Endothelial cell of umbilical vein (primary cell): ENCODE data around the gene SLC9A1. TPM values are rescaled to one million over a fixed set of nuclear protein-coding genes. Genes with fewer than 3 reads are reported as not detected.

Source experiments
- BruUV-seq: library from RNA; stranded (reverse); fragments of 400-500 nt; replicated peaks from 2 replicates; lab custom pipeline; 2021; lab: Mats Ljungman, UMichigan
- CTCF ChIA-PET: fragments of 300-600, 350-600 bp; sonication (Branson Sonifier 250); formaldehyde crosslinking; loops from one replicate; lab custom pipeline; 2021; ENCODE audit warnings: antibody characterized with exemption, inconsistent platforms; lab: Charles Lee
- POLR2A ChIA-PET: fragments of 300-600, 350-600 bp; sonication (Branson Sonifier 250); formaldehyde crosslinking; loops from one replicate; lab custom pipeline; 2021; ENCODE audit warnings: antibody characterized with exemption, inconsistent platforms; lab: Charles Lee
- DNase-seq: peaks from one replicate; pipeline ENCODE4 v3.0.0-alpha.2; 2011; ENCODE audit warnings: low read depth, low spot score
- FAIRE-seq: peaks from 2 replicates; lab custom pipeline; 2011; peaks lifted over from hg19 to GRCh38; lab: Jason Lieb, UNC
- H2AFZ ChIP-seq: 2 replicates; pipeline ENCODE4 v1.6.0; 2012; ENCODE audit warnings: low read depth, low read length, control low read depth, inconsistent platforms
- H3K27ac ChIP-seq: 2 replicates; pipeline ENCODE4 v1.5.1; 2011; ENCODE audit warnings: low read depth, mild to moderate bottlenecking, control low read depth, low read length, moderate library complexity; ENCODE audit not compliant: insufficient read depth
- H3K27me3 ChIP-seq, 2 experiments: 2 replicates each; pipeline versions ENCODE4 v1.6.0 to v1.6.1; 2011; ENCODE audit warnings: low read length in 2 of 2, mixed read lengths in 1 of 2; ENCODE audit not compliant: control insufficient read depth in 2 of 2, insufficient read depth in 2 of 2
- H3K36me3 ChIP-seq, 2 experiments: 2 replicates in 1 of 2; 3 replicates in 1 of 2; pipeline ENCODE4 v1.5.1; 2011; ENCODE audit warnings: low read length in 2 of 2, mild to moderate bottlenecking in 1 of 2, moderate library complexity in 1 of 2; ENCODE audit not compliant: control insufficient read depth in 2 of 2, insufficient read depth in 2 of 2; ENCODE audit errors: extremely low read depth in 1 of 2
- H3K4me1 ChIP-seq: 3 replicates; pipeline ENCODE4 v1.5.1; 2011; ENCODE audit warnings: mild to moderate bottlenecking, low read length; ENCODE audit not compliant: control insufficient read depth, insufficient read depth; ENCODE audit errors: extremely low read depth
- H3K4me2 ChIP-seq: 2 replicates; pipeline ENCODE4 v1.6.1; 2011; ENCODE audit warnings: low read length, control low read depth, mixed read lengths; ENCODE audit not compliant: insufficient read depth
- H3K4me3 ChIP-seq, 3 experiments: fragments of 200-600 bp in 1 of 3; sonication (generic), shearing (Covaris generic) in 1 of 3; replicated peaks in 1 of 3; 2 replicates each; pipeline ENCODE4 v1.5.1; 2011 to 2016; ENCODE audit warnings: control low read depth in 3 of 3, low read length in 3 of 3, mild to moderate bottlenecking in 2 of 3, inconsistent platforms in 1 of 3, low read depth in 1 of 3, moderate library complexity in 1 of 3; ENCODE audit not compliant: insufficient read depth in 1 of 3
- H3K79me2 ChIP-seq: 2 replicates; pipeline ENCODE4 v1.6.0; 2012; ENCODE audit warnings: low read length, inconsistent platforms; ENCODE audit not compliant: control insufficient read depth, insufficient read depth
- H3K9ac ChIP-seq: replicated peaks from 2 replicates; pipeline ENCODE3; 2011; ENCODE audit warnings: low read length, control low read depth; ENCODE audit not compliant: insufficient read depth; ENCODE audit errors: extremely low read depth
- H3K9me1 ChIP-seq: replicated peaks from 3 replicates; pipeline ENCODE4 v1.6.0; 2011; ENCODE audit warnings: mild to moderate bottlenecking, low read length; ENCODE audit not compliant: control insufficient read depth, insufficient read depth; ENCODE audit errors: extremely low read depth
- H3K9me3 ChIP-seq: replicated peaks from 2 replicates; pipeline ENCODE4 v1.5.1; 2012; ENCODE audit warnings: low read length, inconsistent platforms; ENCODE audit not compliant: control insufficient read depth, insufficient read depth
- H4K20me1 ChIP-seq: replicated peaks from 2 replicates; pipeline ENCODE3; 2011; ENCODE audit warnings: mild to moderate bottlenecking, low read length; ENCODE audit not compliant: control insufficient read depth, insufficient read depth; ENCODE audit errors: extremely low read depth
- EZH2 ChIP-seq: IDR thresholded peaks from 2 replicates; pipeline ENCODE4 v1.6.1; 2012; ENCODE audit warnings: borderline replicate concordance, low read depth, mild to moderate bottlenecking, moderate library complexity, low read length, inconsistent platforms; ENCODE audit not compliant: severe bottlenecking
- FOS ChIP-seq: IDR thresholded peaks from 2 replicates; pipeline ENCODE4 v1.6.1; 2011; ENCODE audit warnings: mild to moderate bottlenecking, low read length, moderate library complexity, borderline replicate concordance; ENCODE audit not compliant: insufficient read depth
- GATA2 ChIP-seq: IDR thresholded peaks from 2 replicates; pipeline ENCODE4 v1.7.0; 2011; ENCODE audit warnings: low read depth, mild to moderate bottlenecking, moderate library complexity, mixed read lengths, low read length; ENCODE audit not compliant: insufficient read length, insufficient read depth
- JUN ChIP-seq: IDR thresholded peaks from 2 replicates; pipeline ENCODE4 v1.6.1; 2011; ENCODE audit warnings: borderline replicate concordance, low read depth; ENCODE audit not compliant: insufficient read length, insufficient read depth
- MYC ChIP-seq: IDR thresholded peaks from one replicate; pipeline ENCODE4 v1.6.1; 2011; ENCODE audit warnings: mild to moderate bottlenecking, low read depth, low read length
- POLR2A ChIP-seq: IDR thresholded peaks from 2 replicates; pipeline ENCODE4 v1.6.1; 2012; ENCODE audit warnings: low read depth, mild to moderate bottlenecking, control low read depth, low read length
- POLR2AphosphoS5 ChIP-seq: IDR thresholded peaks from 2 replicates; pipeline ENCODE4 v1.6.1; 2012; ENCODE audit warnings: low read depth, mild to moderate bottlenecking, control low read depth, low read length, moderate library complexity; ENCODE audit not compliant: insufficient read depth
- dilution Hi-C: fragments of 300-500 bp; cut with MboI; formaldehyde crosslinking; loops from one replicate; pipeline ENCODE4 v1.15.0; 2019; ENCODE audit warnings: low sequenced_read_pairs; ENCODE audit not compliant: extremely low pct_ligation_motif_present
- intact Hi-C: fragments of 100-400 bp; cut with micrococcal nuclease; formaldehyde crosslinking; loops from one replicate; pipeline ENCODE4 v1.10.0; 2022
- polyA plus RNA-seq, 4 experiments: library from polyadenylated mRNA; depleted of rRNA in 3 of 4; stranded (reverse) in 3 of 4; unstranded in 1 of 4; fragments of >200 nt; gene quantifications; 2 replicates each; pipeline versions ENCODE4 v1.2.1 to v1.2.3, GENCODE V29; 2011 to 2012; ENCODE audit warnings: missing spikeins in 1 of 4
- total RNA-seq: library from RNA; stranded (reverse); gene quantifications from 2 replicates; pipeline ENCODE4 v1.2.3, GENCODE V29; 2021
- TF ChIP-seq, protein P1 (sequence below): IDR thresholded peaks from 2 replicates; pipeline ENCODE4 v1.6.1; 2011; ENCODE audit not compliant: insufficient read depth, insufficient read length
- TF ChIP-seq, protein P2 (sequence below), 2 donors: IDR thresholded peaks; 1 replicate in 1 of 2; 2 replicates in 1 of 2; pipeline ENCODE4 v1.5.1; 2011; ENCODE audit warnings: low read length in 2 of 2, mild to moderate bottlenecking in 2 of 2, moderate library complexity in 2 of 2, control low read depth in 1 of 2, inconsistent platforms in 1 of 2, low read depth in 1 of 2; ENCODE audit not compliant: insufficient read depth in 1 of 2; ENCODE audit errors: extremely low read depth in 1 of 2

The SLC9A1 gene
- total and polyA plus RNA-seq, 2 donors (not counting 3 experiments of a cell fraction or from before 2014, with no cell fraction given): 22.8 to 59.2 TPM

DNA sequence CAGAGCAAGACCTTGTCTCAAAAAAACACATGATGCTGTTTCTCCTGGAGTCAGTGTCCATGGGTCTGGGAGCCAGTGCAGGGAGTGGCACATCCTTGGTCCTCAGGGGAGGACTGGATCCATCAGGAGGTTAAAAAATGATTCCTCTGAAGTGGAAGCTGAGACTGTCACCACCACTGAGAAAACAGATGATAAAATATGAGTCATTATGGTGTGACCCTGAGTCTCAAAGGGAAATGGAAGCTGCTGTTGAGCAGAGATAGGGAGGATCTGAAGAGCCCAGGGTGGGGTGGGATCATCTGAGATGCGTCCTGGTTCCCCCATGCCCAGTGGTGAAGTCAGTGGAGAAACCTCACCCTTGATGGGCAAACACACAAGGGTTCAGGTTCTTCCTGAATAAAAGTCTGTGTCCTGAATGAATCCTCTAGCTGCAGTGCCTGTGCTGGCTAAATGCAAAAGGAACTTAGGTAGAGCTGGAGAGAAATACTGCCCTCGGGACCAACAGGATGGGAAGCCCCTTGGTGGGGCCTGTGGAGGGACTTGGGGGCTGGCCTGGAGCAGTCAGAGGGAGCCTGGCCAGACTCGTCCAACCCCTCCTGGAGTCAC is 80.6 kb downstream of the SLC9A1 start:
- DNase-seq (peak; percentile 14), FAIRE-seq (no peak)
- Histone ChIP-seq H3K9me3 (no peaks in the 10 kb centered on the region), H4K20me1 (no peaks in the 10 kb centered on the region), H3K4me3 (no peak overlapping the region), H2AFZ (no peak overlapping the region), H3K9ac (no peak overlapping the region), H3K9me1 (no peaks in the 10 kb centered on the region), H3K27me3 (peaks cover 0 to 4% of the 10 kb centered on the region in 2 experiments), H3K79me2 (no peaks in the 10 kb centered on the region), H3K4me1 (no peaks in the 10 kb centered on the region), H3K4me2 (no peak overlapping the region), H3K36me3 (no peaks in the 10 kb centered on the region), H3K27ac (no peak overlapping the region)
- no TSS peak for BruUV-seq
- dilution Hi-C loops: no loop called here
- intact Hi-C loops: no loop called here
- TF ChIP-seq, protein P1, sequence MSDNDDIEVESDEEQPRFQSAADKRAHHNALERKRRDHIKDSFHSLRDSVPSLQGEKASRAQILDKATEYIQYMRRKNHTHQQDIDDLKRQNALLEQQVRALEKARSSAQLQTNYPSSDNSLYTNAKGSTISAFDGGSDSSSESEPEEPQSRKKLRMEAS: no peak
- peak; percentile 34 for TF ChIP-seq GATA2
- TF ChIP-seq FOS: peak; percentile 20
- ChIA-PET CTCF (interaction anchor here (1.0 to 2.7 kb wide), 5 partner anchors 19 to 30 kb away, joined by 4 to 17 read pairs (median 7); no protein-coding TSS in a partner anchor), POLR2A (no interaction called here)

DNA sequence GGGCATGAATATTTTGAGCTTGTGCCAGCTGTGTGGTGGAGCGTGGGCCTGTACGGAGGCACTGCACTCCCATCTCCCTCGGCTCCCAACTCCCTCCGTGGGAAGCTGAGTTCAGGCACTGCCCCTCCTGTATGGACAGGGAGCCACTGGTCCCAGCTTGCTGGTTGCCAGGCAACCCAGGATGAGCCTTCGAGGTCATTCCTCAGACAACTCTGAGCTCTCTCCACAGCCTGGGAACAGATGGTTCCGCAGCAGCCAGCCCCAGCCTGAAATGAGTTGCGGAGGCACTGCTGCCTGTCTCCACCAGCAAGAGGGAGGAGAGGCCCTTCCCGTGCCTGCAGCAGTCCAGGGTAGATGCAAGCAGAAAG is 83.9 kb downstream of the SLC9A1 start:
- Histone ChIP-seq H3K4me3 (no peak overlapping the region), H3K9me1 (no peaks in the 10 kb centered on the region), H3K27me3 (no peaks in the 10 kb centered on the region), H3K27ac (no peak overlapping the region), H3K79me2 (no peaks in the 10 kb centered on the region), H3K36me3 (no peaks in the 10 kb centered on the region), H3K9me3 (no peaks in the 10 kb centered on the region), H3K4me1 (no peaks in the 10 kb centered on the region), H2AFZ (no peak overlapping the region), H3K4me2 (no peak overlapping the region), H3K9ac (no peak overlapping the region), H4K20me1 (no peaks in the 10 kb centered on the region)
- CTCF ChIA-PET: interaction anchor here (1.1 to 3.9 kb wide), 8 partner anchors 9 to 229 kb away, joined by 3 to 21 read pairs (median 7); no protein-coding TSS in a partner anchor
- intact Hi-C loops (no loop called here), dilution Hi-C loops (no loop called here)
- DNase-seq: no peak
- POLR2A ChIA-PET: no interaction called here
- FAIRE-seq: no peak
- BruUV-seq: no TSS peak
- TF ChIP-seq POLR2AphosphoS5 (no peak), GATA2 (no peak), FOS (no peak), POLR2A (no peak), MYC (no peak), EZH2 (no peak), JUN (no peak)
- TF ChIP-seq, protein P2, sequence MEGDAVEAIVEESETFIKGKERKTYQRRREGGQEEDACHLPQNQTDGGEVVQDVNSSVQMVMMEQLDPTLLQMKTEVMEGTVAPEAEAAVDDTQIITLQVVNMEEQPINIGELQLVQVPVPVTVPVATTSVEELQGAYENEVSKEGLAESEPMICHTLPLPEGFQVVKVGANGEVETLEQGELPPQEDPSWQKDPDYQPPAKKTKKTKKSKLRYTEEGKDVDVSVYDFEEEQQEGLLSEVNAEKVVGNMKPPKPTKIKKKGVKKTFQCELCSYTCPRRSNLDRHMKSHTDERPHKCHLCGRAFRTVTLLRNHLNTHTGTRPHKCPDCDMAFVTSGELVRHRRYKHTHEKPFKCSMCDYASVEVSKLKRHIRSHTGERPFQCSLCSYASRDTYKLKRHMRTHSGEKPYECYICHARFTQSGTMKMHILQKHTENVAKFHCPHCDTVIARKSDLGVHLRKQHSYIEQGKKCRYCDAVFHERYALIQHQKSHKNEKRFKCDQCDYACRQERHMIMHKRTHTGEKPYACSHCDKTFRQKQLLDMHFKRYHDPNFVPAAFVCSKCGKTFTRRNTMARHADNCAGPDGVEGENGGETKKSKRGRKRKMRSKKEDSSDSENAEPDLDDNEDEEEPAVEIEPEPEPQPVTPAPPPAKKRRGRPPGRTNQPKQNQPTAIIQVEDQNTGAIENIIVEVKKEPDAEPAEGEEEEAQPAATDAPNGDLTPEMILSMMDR (IDR thresholded peaks at IDR 0.05; ENCODE audit: extremely low read depth in 1 of 2, insufficient read depth in 1 of 2, low read depth in 1 of 2, low read length in 2 of 2): no peak
- TF ChIP-seq, protein P1: no peak
